B cell (primary cell): Measurements from ENCODE around the gene AMMECR1.

Experiments used
- CTCF ChIP-seq: fragments of 200-600 bp; IDR thresholded peaks from one replicate; pipeline ENCODE4 v1.8.0; 2022; ENCODE audit warnings: antibody characterized with exemption, mild to moderate bottlenecking
- EZH2 ChIP-seq: IDR thresholded peaks from 2 replicates; pipeline ENCODE4 v1.6.1; 2012; ENCODE audit warnings: borderline replicate concordance, low read depth, mild to moderate bottlenecking, moderate library complexity, low read length; ENCODE audit not compliant: insufficient read depth, poor library complexity, severe bottlenecking

DNA sequence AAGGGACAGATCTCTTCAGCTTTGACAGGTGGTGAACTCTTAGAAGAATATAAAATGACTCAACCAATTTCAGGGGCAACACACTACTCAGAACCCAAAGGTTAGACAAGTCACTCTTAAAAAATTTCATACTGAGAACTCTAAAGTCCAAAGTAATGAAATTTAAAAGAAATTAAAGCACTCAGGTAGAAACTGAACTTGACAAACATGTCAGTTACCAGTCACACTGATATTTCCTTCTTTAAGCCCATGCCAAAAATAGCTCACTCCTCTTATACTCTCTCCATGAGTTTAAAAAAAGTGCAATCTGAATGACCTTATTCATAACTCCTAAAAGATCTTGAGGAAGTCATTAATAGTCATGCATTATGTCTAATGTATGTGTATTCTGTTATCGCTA lies 40.3 kb downstream of the AMMECR1 start:
- TF ChIP-seq EZH2: no peak
- no peak for TF ChIP-seq CTCF
